Occipital lobe (tissue), 2 donors: ENCODE data around the gene CCDC122. TPM values are rescaled to one million over a fixed set of nuclear protein-coding genes. Genes with fewer than 3 reads are reported as not detected.
"Not testable (repeated sequence)": the region's sequence is repeated elsewhere in the genome, so short reads cannot be mapped to it uniquely, and the experiment has no call there.

Experiments used
- DNase-seq: peaks from one replicate; lab custom pipeline; 2025; lab: John Stamatoyannopoulos, UW
- total RNA-seq: library from RNA; depleted of rRNA; stranded (reverse); fragments of >200 nt; gene quantifications from one replicate; pipeline ENCODE4 v1.2.3, GENCODE V29; 2014

CCDC122 gene
- total RNA-seq, 1 donor from 2014 or later: 13.4 TPM

- DNase-seq: no peak
Observed at GRCh38 chr13:43877326-43877725, 2.2 kb downstream of the CCDC122 start.

- no peak for DNase-seq
Observed at GRCh38 chr13:43876366-43876765, 3.2 kb downstream of the CCDC122 start.

GRCh38 chr13:43874504-43875092, 4.9 kb downstream of the CCDC122 start:
- DNase-seq: no peak

GRCh38 chr13:43872181-43872580, 7.4 kb downstream of the CCDC122 start:
- no peak for DNase-seq

GRCh38 chr13:43865892-43866291, 13.6 kb downstream of the CCDC122 start:
- no peak for DNase-seq

GRCh38 chr13:43864921-43865320, 14.6 kb downstream of the CCDC122 start:
- no peak for DNase-seq

GRCh38 chr13:43861863-43862262, 17.7 kb downstream of the CCDC122 start:
- no peak for DNase-seq

GRCh38 chr13:43852923-43853404, 26.6 kb downstream of the CCDC122 start:
- DNase-seq: no peak

GRCh38 chr13:43850873-43851272, 28.7 kb downstream of the CCDC122 start:
- no peak for DNase-seq

GRCh38 chr13:43848001-43848649, 31.4 kb downstream of the CCDC122 start:
- DNase-seq: no peak

GRCh38 chr13:43846496-43847158, 32.9 kb downstream of the CCDC122 start:
- DNase-seq: no peak

- DNase-seq: no peak
Observed at GRCh38 chr13:43838909-43839308, 40.6 kb downstream of the CCDC122 start.

- DNase-seq: no peak
Observed at GRCh38 chr13:43835701-43836100, 43.8 kb downstream of the CCDC122 start.

GRCh38 chr13:43831088-43831487, 48.5 kb downstream of the CCDC122 start:
- DNase-seq: no peak

GRCh38 chr13:43830497-43830881, 49.1 kb downstream of the CCDC122 start:
- DNase-seq: no peak

GRCh38 chr13:43824656-43825055, 54.9 kb downstream of the CCDC122 start:
- not testable (repeated sequence) for DNase-seq

- DNase-seq: no peak
Observed at GRCh38 chr13:43822969-43823368, 56.6 kb downstream of the CCDC122 start.

- DNase-seq: no peak
Observed at GRCh38 chr13:43816401-43816889, 63.1 kb downstream of the CCDC122 start.

GRCh38 chr13:43815204-43815603, 64.3 kb downstream of the CCDC122 start:
- no peak for DNase-seq

- no peak for DNase-seq
Observed at GRCh38 chr13:43808676-43809075, 70.9 kb downstream of the CCDC122 start.

GRCh38 chr13:43805681-43806128, 73.8 kb downstream of the CCDC122 start:
- no peak for DNase-seq

- DNase-seq: peak; percentile 64
Observed at GRCh38 chr13:43805071-43805468, 74.5 kb downstream of the CCDC122 start.
